ENCODE data around the gene PTPRN2.

- TF ChIP-seq EZH2 (IDR thresholded peaks at IDR 0.05; ENCODE audit: borderline replicate concordance, low read depth, low read length, poor library complexity, severe bottlenecking): no peak
- no peak for TF ChIP-seq CTCF (conservative IDR thresholded peaks at IDR 0.05; ENCODE audit: low read depth, low read length)
Measured at GRCh38 chr7:158372400-158373342, 215.0 kb downstream of the PTPRN2 start.

All from A673 (cell line).